GM12865 (cell line): ENCODE data around the gene KRCC1.
"Not testable (repeated sequence)": the region's sequence is repeated elsewhere in the genome, so short reads cannot be mapped to it uniquely, and the experiment has no call there.

Source experiments
- DNase-seq: peaks from one replicate; pipeline ENCODE4 v3.0.0; 2010; ENCODE audit warnings: low read depth
- H3K4me3 ChIP-seq: 2 replicates; pipeline ENCODE4 v1.5.1; 2011; ENCODE audit warnings: mild to moderate bottlenecking, low read depth, low read length, control low read depth
- CTCF ChIP-seq: IDR thresholded peaks from 2 replicates; pipeline ENCODE4 v1.5.1; 2011; ENCODE audit warnings: low read length, control low read depth, low read depth, inconsistent platforms; ENCODE audit not compliant: insufficient read depth; ENCODE audit errors: missing control alignments

The KRCC1 gene

DNA sequence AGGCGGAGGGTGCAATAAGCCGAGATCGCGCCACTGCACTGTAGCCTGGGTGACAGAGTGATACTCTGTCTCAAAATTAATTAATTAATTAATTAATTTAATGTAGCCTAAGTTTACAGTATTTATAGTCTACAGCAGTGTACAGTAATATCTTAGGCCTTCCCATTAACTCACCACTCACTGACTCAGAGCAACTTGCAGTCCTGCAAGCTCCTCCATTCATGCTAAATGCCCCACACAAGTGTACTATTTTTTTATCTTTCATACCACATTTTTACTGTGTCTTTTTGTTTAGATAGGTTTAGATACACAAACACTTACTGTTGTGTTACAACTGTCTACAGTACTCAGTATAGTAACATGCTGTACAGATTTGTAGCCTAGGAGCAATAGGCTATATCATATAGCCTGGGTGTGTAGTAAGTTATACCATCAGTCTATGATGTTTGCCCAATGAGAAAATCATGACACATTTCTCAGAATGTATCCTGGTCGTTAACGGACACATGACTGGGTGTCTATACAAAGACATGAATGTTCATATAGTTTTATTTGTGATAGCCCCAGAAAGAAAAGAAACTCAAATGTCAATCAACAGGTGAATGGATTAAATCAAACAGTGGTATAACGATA is 23.4 kb downstream of the KRCC1 start:
- H3K4me3 ChIP-seq: no peak overlapping the region
- no peak for TF ChIP-seq CTCF
- DNase-seq: no peak

GRCh38 chr2:88028931-88029330 is 26.7 kb downstream of the KRCC1 start:
- no peak for TF ChIP-seq CTCF
- DNase-seq: no peak

GRCh38 chr2:88027697-88028389 is 27.7 kb downstream of the KRCC1 start:
- H3K4me3 ChIP-seq: no peak overlapping the region
- no peak for TF ChIP-seq CTCF
- DNase-seq: no peak

More at GRCh38 chr2:88028931-88029330, 26.7 kb downstream of the KRCC1 start:
- H3K4me3 ChIP-seq: no peak overlapping the region

DNA sequence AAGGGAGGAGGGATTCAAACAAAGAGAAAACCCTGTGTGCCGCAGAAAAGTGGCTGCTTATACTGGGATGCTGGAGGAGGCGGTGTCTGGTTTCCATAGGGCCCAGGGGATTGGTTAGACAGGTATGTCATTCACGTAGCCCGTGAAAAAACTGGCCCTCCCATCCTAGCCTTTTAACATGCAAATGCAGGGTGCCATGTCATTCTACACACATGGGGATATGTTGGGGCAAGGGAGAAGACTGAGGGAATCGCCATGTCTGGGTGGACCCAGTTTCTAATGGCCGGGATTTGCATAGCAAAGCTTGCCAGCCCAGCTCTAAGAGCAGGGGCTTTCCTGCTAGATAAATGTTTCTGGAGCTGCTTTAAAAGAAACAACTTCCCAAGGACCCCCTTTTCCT is 31.1 kb downstream of the KRCC1 start:
- DNase-seq: peak; percentile 5
- no peak overlapping the region for H3K4me3 ChIP-seq
- TF ChIP-seq CTCF: no peak

- no peak for TF ChIP-seq CTCF
- DNase-seq: no peak
- no peak overlapping the region for H3K4me3 ChIP-seq
These were observed 33.0 kb downstream of the KRCC1 start for GRCh38 chr2:88022669-88022921.

- no peak for TF ChIP-seq CTCF
- no peak overlapping the region for H3K4me3 ChIP-seq
- DNase-seq: no peak
These were observed 35.6 kb downstream of the KRCC1 start for GRCh38 chr2:88019985-88020384.

DNA sequence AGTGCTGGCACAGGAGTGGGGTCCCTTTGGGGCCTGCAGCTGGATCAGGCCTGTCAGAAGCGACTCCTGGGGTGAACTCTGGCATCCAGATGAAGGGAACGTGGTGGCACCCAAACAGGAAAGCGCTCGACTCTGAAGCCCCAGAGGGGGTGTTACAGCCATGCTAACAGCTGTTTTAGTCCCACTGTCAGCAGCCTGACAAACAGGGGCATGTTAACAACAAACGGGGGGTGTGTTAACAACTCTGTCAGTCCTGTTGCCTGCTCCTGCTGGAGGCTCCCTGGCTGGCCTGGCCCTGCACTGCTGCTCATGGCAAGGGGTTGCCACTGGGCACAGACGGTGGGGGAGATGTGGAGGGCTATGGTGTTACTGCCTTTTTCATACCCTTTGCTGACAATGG is 36.7 kb downstream of the KRCC1 start:
- no peak for DNase-seq
- TF ChIP-seq CTCF: no peak
- no peak overlapping the region for H3K4me3 ChIP-seq

DNA sequence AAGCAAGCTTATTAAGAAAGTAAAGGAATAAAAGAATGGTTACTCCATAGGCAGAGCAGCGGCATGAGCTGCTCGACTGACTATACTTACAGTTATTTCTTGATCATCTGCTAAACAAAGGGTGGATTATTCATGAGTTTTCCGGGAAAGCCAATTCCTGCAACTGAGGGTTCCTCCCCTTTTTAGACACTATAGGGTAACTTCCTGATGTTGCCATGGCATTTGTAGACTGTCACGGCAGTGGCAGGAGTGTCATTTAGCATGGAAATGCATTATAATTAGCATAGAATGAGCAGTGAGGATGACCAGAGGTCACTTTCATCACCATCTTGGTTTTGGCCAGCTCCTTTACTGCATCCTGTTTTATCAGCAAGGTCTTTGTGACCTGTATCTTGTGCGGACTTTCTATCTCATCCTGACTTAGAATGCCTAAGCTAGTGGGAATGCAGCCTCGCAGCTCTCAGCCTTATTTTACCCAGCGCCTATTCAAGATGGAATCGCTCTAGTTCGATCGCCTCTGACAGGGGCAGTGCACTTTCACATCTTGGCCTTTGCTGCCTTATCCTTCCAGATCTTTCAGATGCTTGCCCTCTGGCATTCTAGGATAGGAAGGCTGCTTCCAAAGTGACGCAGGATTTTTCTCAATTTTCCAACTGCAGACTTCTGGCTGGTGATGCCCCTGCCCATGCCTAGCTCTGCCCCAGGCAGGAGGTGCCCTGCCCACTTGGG is 37.3 kb downstream of the KRCC1 start:
- not testable (repeated sequence) for DNase-seq, H3K4me3 ChIP-seq

DNA sequence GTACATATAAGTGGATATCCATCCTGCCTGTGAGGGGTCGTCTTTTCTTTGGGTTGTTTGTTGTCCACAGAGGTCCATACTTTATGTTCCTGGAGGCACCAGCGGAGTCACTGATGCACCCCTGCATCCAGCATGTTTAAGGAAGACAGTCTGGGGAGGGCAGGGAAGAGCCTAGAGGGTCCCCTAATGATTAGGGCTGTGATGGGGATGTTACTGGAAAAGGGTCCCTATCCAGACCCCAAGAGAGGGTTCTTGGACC is 37.9 kb downstream of the KRCC1 start:
- not testable (repeated sequence) for H3K4me3 ChIP-seq, DNase-seq
